Limb (tissue), 2 donors: ENCODE data around the gene SLC25A6.
A peak's percentile ranks its signal among the peaks of the same experiment; 100 is the strongest.
"Not testable (repeated sequence)": the region's sequence is repeated elsewhere in the genome, so short reads cannot be mapped to it uniquely, and the experiment has no call there.

ENCODE experiments used
- DNase-seq, 2 donors: peaks; one replicate each; pipeline ENCODE4 v3.0.0-alpha.2; 2016; ENCODE audit errors: extremely low spot score in 2 of 2

Gene SLC25A6

DNA sequence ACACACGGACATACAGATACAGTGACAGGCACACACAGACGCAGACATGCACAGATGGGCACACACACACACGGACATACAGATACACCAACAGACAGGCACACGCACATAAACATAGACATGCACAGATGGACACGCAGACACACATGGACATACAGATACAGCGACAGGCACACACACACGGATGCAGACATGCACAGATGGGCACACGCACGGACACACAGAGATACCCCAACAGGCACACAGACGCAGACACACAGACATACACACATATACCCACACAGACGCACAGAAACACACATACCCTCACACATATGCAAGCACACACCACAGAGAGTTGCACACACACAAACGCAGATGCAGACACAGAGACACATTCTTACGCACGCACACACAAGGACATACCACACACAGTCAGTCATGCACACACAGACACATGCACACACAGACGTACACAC is 24.4 kb upstream of the SLC25A6 start:
- no peak for DNase-seq

- DNase-seq: no peak
These were observed 20.7 kb upstream of the SLC25A6 start for GRCh38 chrX:1412551-1413161.

DNA sequence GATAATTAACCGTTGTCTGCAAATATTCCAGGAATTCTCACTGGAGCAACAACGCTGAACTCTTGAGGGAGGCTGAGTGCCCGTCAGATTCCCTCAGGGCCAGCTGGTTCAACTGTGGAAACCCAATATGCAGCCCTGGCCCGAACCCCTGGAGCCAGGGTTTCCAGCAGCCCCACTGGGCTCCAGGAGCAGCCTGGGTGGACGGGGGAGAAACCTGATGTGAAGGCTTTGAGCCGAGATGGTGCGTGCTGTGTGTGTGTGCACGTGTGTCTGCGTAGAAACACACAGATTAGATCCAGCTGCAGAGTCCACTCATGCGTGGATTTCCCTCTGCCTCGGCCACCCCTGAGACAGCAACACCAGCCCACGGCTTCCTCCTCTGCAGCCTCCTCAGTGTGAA is 19.4 kb upstream of the SLC25A6 start:
- DNase-seq: no peak

DNA sequence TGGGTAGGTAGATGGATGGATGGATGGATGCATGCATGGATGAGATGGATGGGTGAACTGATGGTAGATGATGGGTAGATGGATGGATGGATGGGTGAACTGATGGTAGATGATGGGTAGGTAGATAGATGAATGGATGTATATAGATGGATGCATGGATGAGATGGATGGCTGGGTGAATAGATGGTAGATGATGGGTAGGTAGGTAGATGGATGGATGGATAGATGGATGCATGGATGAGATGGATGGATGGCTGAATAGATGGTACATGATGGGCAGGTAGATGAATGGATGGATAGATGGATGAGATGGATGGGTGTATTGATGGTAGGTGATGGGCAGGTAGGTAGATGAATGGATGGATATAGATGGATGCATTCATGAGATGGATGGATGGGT is 15.1 kb upstream of the SLC25A6 start:
- DNase-seq: no peak

GRCh38 chrX:1405769-1406168 is 13.9 kb upstream of the SLC25A6 start:
- DNase-seq: not testable (repeated sequence)

DNA sequence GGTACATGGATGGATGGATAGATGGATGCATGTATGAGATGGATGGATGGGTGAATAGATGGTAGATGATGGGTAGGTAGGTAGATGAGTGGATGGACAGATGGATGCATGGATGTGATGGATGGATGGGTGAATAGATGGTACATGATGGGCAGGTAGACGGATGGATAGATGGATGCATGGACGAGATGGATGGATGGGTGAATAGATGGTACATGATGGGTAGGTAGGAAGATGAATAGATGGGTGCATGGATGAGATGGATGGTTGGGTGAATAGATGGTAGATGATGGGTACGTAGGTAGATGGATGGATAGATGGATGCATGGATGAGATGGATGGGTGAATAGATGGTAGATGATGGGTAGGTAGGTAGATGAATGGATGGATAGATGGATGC is 12.0 kb upstream of the SLC25A6 start:
- DNase-seq: not testable (repeated sequence)

- no peak for DNase-seq
These were observed 11.3 kb upstream of the SLC25A6 start for GRCh38 chrX:1403228-1403627.

DNA sequence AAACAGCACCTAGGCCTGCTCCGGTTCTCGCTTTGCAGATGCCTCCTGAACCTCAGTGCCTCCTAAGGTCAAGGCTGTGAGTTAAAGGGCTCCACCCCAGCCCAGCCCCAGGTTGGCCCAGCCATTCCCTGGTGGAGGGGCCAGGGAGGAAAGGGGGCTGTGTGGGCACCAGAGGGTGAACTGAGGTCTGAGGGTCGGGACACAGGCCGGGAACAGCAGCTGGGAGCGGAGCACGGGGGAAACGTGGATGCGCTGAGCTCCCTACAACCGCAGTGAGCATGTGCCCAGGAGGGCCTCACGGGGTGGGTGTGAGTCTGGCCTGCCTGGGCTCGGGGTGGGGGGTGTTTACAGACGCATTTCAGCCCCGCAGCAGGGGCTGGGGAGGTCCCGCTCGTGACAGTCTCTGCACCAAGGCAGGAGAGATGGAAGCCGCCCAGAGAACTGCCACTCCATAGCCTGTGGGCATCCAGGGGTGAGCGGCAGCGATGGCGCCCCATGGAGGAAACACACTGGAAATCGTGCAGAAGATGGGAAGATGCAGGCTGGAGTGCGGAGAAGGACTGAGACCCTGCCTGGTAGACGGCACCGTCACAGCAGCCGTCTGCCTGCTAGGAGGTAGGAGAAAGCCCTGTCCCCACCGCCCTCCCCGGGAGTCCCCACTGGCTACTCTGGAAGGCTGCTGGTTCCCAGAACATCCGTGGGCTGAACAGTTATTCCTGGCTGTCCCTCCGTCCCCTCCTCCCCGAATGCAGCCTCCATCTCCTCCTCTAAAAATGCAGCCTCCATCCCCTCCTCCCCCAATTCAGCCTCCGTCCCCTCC is 9.9 kb upstream of the SLC25A6 start:
- no peak for DNase-seq

- no peak for DNase-seq
These were observed 9.0 kb upstream of the SLC25A6 start for GRCh38 chrX:1400742-1401471.

GRCh38 chrX:1400049-1400448 is 8.1 kb upstream of the SLC25A6 start:
- DNase-seq: no peak

DNA sequence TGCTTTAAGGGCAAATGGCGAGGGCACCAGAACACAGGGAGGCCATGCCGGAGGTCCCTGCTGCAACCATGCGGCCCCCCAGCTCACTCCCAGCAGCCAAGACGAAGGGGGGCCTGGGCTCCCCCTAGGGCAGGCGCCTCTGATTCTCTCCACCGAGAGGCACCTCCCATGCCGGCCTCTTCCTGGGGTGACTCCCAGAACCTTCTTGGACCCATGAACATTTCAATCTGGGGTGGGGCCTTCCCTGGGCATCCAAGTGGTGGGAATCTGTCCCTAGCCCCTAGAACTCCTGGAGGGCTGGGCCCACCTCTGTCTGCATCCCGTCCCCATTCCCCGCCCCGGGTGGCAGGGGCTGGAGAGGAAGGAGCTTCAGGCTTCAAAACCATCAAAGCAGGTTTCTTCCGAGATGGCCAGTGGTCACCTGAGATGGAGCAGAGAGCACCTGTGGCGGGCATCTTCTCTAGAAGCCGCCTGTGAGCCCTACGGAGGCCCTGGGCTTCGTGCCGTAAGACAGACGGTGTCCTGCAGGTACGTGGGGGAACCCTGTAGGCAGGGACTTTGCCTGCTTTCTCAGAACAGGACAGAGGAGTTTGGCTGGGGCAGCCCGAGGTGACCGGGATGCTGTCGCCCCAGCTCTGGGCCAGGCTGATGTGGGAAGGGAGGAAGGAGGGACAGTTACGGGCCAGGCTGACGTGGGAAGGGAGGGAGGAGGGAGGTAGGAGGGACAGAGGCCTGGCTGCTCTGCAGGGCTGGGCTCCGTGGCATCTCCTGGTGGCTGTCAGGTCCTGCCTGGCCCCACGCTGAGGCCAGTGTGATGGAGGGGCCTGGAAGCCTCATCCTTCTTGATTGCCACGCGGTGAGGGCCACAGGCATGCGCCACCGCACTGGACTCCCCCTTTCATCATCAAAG is 6.8 kb upstream of the SLC25A6 start:
- no peak for DNase-seq

DNA sequence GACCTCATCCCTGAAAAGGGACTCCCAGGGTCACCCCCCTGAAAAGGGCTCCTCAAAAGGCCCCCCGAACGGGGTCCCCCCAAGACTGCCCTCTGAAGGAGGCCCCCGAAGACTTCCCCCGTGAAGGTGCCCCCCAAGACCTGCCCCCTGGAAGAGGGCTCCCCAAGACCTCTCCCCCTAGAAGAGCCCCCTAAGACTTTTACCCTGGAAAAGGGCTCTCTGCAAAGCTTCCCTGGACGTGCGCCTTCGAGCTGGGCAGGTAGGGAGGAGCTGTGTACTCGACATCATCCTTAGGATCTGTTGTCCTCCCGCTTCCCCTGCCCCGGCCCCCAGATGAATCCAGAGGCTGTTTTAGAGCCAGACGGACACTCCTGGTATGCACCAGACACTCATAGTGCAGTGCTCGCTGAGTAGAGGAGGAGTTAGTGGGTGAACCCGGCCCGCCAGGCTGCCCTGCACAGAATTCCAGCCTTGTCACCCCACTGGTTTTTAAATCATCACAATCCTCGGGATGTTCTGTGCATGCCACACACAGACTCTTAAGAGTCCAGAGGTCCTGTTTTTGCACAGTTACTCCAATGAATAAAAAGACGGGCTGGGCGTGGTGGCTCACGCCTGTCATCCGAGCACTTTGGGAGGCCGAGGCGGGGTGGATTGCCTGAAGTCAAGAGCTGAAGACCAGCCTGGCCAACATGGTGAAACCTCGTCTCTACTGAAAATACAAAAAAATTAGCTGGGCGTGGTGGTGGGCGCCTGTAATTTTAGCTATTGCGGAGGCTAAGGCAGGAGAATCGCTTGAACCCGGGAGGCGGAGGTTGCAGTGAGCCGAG is 5.7 kb upstream of the SLC25A6 start:
- no peak for DNase-seq

- DNase-seq: no peak
These were observed 5.1 kb upstream of the SLC25A6 start for GRCh38 chrX:1397001-1397400.

GRCh38 chrX:1395646-1396216 is 3.8 kb upstream of the SLC25A6 start:
- no peak for DNase-seq

- DNase-seq: peak in 1 of 2 donors; percentile 33
These were observed 3.0 kb upstream of the SLC25A6 start for GRCh38 chrX:1394731-1395501.

- DNase-seq: peak in 1 of 2 donors; percentile 12
These were observed 2.1 kb upstream of the SLC25A6 start for GRCh38 chrX:1393871-1394615.

GRCh38 chrX:1392376-1393068 is 609 bp upstream of the SLC25A6 start:
- peak; percentile 77 to 88 for DNase-seq

DNA sequence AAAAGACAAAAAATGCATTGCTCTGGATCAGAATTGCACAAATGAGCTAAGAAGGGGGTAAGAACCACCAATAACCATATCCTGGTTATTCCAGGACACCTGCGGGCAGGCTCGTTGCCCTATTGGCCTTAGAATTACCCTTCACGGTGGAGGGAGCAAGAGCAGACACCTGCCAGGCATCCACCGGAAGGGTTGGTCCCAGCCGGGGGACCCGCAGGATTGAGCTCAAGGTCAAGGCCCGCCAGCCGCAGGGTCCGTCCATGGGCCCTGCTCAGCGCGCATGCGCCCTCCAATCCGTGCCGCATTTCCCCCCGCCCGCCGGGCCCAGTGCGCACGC is 575 bp downstream of the SLC25A6 start:
- peak in 1 of 2 donors; percentile 97 for DNase-seq
